Fibroblast of pulmonary artery (primary cell): ENCODE measurements around the gene MLKL.
"Not testable (repeated sequence)": the region's sequence is repeated elsewhere in the genome, so short reads cannot be mapped to it uniquely, and the experiment has no call there.

Experiments
- DNase-seq: peaks from one replicate; pipeline ENCODE4 v3.0.0-alpha.2; 2010; ENCODE audit warnings: low read depth
- H3K4me3 ChIP-seq: replicated peaks from 2 replicates; pipeline ENCODE4 v1.5.1; 2011; ENCODE audit warnings: low read depth, mild to moderate bottlenecking, control low read depth, low read length, moderate library complexity
- TF ChIP-seq, protein P1 (sequence below): IDR thresholded peaks from 2 replicates; pipeline ENCODE4 v1.5.1; 2011; ENCODE audit warnings: mild to moderate bottlenecking, control low read depth, low read length, inconsistent platforms; ENCODE audit errors: missing control alignments

Gene MLKL

DNA sequence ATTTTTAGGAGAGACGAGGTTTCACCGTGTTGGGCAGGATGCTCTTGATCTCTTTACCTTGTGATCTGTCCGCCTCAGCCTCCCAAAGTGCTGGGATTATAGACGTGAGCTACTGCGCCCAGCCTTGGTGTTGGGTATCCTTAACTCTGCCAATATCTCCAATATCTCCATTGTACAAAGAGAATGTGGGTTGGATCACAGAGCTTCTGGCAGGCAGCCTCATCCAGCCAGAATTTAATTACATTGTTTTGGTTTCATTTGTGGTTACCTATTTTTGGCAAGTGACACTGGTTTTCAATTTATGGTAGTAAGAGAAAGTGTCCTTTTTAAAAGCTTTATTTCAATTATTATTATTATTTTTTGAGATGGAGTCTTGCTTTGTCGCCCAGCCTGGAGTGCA is 20.0 kb downstream of the MLKL start:
- DNase-seq, result no peak
- no peak overlapping the region for H3K4me3 ChIP-seq
- TF ChIP-seq, protein P1, sequence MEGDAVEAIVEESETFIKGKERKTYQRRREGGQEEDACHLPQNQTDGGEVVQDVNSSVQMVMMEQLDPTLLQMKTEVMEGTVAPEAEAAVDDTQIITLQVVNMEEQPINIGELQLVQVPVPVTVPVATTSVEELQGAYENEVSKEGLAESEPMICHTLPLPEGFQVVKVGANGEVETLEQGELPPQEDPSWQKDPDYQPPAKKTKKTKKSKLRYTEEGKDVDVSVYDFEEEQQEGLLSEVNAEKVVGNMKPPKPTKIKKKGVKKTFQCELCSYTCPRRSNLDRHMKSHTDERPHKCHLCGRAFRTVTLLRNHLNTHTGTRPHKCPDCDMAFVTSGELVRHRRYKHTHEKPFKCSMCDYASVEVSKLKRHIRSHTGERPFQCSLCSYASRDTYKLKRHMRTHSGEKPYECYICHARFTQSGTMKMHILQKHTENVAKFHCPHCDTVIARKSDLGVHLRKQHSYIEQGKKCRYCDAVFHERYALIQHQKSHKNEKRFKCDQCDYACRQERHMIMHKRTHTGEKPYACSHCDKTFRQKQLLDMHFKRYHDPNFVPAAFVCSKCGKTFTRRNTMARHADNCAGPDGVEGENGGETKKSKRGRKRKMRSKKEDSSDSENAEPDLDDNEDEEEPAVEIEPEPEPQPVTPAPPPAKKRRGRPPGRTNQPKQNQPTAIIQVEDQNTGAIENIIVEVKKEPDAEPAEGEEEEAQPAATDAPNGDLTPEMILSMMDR, result no peak

DNA sequence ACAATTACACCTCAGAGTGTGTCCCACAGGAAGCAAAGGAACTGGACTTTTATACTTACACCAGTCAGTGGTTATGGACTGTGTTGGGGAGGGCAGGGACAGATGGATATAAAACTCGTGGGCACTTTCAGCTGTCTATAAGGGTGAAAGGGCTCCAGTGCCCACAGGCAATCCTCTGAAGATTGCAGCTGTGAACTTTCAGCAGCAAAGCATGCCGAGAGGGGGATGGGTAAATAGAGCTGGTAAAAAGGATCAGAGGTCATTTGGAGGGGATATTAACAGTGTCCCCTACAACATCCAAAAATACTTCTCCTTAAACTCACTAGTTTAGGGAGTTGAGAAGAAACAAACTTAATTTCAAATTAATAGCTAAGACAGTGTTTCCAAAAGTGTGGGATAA is 20.7 kb downstream of the MLKL start:
- no peak for DNase-seq
- H3K4me3 ChIP-seq, result no peak overlapping the region

DNA sequence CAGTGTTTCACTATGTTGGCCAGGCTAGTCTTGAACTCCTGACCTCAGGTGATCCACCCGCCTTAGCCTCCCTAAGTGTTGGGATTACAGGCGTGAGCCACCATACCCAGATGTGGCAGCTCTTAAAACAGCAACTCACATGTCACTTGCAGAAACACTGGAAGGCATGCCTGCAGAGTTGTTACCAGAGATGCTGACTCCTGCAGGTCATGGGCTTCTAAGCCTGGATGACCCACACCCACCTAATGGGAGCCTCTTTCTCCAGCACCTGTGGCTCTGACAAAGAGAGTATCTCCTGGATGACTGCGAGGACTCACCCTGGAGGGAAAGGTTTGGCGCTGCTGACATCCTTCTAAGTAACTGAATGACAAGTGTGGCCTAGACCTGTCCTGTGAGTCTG is 22.8 kb downstream of the MLKL start:
- TF ChIP-seq, protein P1, result no peak

More for the DNA sequence above, 20.7 kb downstream of the MLKL start:
- TF ChIP-seq, protein P1, result no peak

DNA sequence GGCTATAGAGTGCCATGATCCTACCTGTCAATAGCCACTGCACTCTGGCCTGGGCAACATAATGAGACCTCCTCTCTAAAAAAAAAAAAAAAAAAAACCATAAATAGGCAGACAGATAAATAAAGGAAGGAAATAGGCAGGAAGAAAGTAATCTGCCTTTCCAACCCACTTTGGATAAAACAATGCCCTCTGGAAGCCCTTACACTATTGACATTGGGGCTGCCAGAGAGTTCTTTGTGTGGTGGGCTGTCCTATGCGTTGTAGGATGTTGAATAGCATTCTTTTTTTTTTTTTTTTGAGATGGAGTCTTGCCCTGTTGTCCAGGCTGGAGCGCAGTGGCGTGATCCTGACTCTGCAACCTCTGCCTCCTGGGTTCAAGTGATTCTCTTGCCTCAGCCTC is 26.8 kb downstream of the MLKL start:
- TF ChIP-seq, protein P1, result no peak
- H3K4me3 ChIP-seq, result no peak overlapping the region

More for the DNA sequence above, 22.8 kb downstream of the MLKL start:
- no peak for DNase-seq
- no peak overlapping the region for H3K4me3 ChIP-seq

DNA sequence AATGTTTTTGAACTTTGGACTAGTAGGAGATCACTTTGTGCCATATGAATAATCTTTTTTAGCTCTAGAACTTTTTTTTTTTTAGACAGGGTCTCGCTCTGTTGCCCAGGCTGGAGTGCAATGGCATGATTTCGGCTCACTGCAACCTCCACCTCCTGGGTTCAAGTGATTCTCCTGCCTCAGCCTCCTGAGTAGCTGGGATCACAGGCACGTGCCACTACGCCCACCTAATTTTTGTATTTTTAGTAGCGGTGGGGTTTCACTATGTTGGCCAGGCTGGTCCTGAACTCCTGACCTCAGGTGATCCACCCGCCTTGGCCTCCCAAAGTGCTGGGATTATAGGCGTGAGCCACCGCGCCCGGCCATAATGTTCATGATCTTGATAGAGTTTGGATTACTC is 31.8 kb downstream of the MLKL start:
- DNase-seq, H3K4me3 ChIP-seq: not testable (repeated sequence)

More for the DNA sequence above, 26.8 kb downstream of the MLKL start:
- no peak for DNase-seq

DNA sequence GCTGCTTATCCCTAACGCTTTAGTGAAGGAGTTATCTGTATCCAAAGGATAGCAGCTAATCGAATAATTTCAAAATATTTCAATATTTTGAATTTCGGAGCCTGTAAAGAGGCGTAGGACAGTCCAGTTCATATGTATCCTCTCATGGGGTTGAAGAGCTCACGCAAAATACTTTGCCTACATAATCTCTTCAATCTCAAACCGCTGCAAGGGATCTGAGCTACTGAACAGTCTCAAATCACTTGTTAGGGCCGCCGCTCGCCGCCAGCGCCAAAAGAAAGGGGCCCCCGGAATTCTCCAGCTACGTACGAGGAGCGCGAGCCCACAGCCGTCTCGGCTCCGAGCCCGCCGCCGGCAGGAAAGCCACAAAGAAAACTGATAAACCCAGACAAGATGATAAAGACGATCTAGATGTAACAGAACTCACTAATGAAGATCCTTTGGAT is 33.4 kb downstream of the MLKL start:
- peak overlapping the region; percentile 92 for H3K4me3 ChIP-seq
- DNase-seq, result peak; percentile 12
- TF ChIP-seq, protein P1, result no peak

DNA sequence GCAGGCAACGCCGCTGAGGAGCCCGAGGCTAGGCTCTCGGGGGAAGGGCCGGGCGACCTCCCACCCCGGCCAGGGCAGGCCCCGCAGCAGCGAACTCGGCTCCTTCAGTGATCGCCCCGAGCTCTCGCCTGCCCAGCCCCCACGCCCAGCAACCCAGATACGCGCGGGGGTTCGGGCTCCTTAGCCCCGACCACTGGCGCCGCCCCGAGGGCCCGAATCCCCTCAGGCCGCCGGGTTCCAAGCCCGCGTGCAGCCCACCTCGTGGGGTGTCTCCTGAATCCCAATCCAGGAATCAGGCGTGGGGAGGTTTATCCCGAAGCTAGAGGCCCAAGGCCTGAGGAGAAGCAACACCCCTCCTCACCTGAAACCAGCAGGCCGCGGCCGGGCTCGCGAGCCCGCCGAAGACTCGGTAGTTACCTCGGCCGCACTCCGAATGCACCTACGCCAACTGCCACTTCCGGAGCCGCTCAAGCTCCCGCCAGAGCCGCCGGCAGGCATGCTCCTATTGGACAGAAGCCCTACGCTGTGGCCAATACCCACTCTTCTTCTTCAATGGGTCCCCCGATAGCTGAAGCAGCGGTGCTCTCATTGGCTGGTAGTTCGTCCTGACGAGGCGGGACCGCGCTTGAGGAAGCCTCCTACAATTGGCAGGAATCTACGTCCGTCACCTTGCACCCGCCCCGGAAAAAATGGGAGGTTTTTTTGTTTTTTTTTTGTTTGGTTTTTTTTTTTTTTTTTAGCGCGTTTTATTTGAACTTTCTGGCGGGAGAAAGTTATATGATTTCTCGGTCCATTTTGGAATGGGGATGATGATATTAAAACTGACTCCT is 34.0 kb downstream of the MLKL start, which contains the start of gene RFWD3:
TSS of gene RFWD3 (minus strand) at position 453 of the 830 bp plus-strand sequence. CDS start 5,428 bp downstream, outside the sequence.
- TF ChIP-seq, protein P1, result no peak
- H3K4me3 ChIP-seq, result peak within 1 kb of the TSS; percentile 92
- peak; percentile 99 for DNase-seq
